Measurements from ENCODE around the gene AK4. TPM values are rescaled to one million over a fixed set of nuclear protein-coding genes. Genes with fewer than 3 reads are reported as not detected.
"Not testable (repeated sequence)": the region's sequence is repeated elsewhere in the genome, so short reads cannot be mapped to it uniquely, and the experiment has no call there.

Gene AK4
- total and polyA plus RNA-seq, 2 donors: 5.9 to 11.5 TPM

DNA sequence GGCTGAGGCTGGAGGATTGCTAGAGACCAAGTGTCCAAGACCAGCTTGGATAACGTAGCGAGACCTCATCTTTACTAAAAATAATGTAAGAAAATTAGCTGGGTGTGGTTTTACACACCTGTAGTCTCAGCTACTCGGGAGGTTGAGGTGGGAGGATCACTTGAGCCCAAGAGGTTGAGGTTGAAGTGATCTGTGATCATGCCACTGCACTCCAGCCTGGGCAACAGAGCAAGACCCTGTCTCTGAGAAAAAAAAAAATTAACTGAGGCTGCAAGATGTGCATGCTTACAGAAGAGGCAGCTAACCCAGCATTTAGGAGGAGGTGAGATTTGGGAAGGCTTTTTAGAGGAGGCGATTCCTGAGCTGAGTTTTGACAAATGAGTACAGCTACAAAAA lies 9.5 kb downstream of the AK4 start:
- no peak for DNase-seq (ENCODE audit: low read depth in 6 of 9, low spot score in 9 of 9)
- Histone ChIP-seq H3K4me3 (ENCODE audit: low read length in 2 of 2) (no peak overlapping the region), H3K9me3 (ENCODE audit: control insufficient read depth in 2 of 2, insufficient read depth in 1 of 2, low read length in 1 of 2) (no peaks in the 10 kb centered on the region), H3K4me1 (ENCODE audit: control insufficient read depth in 2 of 2, insufficient read depth in 2 of 2, low read length in 2 of 2) (no peaks in the 10 kb centered on the region), H3K27ac (ENCODE audit: low read depth in 1 of 2, low read length in 1 of 2) (no peak overlapping the region), H3K27me3 (ENCODE audit: control insufficient read depth in 2 of 2, insufficient read depth in 1 of 2, low read length in 1 of 2) (no peaks in the 10 kb centered on the region), H3K36me3 (ENCODE audit: control insufficient read depth in 2 of 2, insufficient read depth in 2 of 2, low read length in 1 of 2) (no peaks in the 10 kb centered on the region)
- WGBS: 93% methylated on average over 4 of the region's 4 CpGs

GRCh38 chr1:65159291-65159688 lies 11.3 kb downstream of the AK4 start:
- not testable (repeated sequence) for H3K36me3 ChIP-seq (ENCODE audit: control insufficient read depth in 2 of 2, insufficient read depth in 2 of 2, low read length in 1 of 2); H3K27me3 ChIP-seq (ENCODE audit: control insufficient read depth in 2 of 2, insufficient read depth in 1 of 2, low read length in 1 of 2); H3K27ac ChIP-seq (ENCODE audit: low read depth in 1 of 2, low read length in 1 of 2); H3K4me3 ChIP-seq (ENCODE audit: low read length in 2 of 2); H3K4me1 ChIP-seq (ENCODE audit: control insufficient read depth in 2 of 2, insufficient read depth in 2 of 2, low read length in 2 of 2); H3K9me3 ChIP-seq (ENCODE audit: control insufficient read depth in 2 of 2, insufficient read depth in 1 of 2, low read length in 1 of 2); DNase-seq (ENCODE audit: low read depth in 6 of 9, low spot score in 9 of 9)
- WGBS: 96% methylated on average over 4 of the region's 4 CpGs

GRCh38 chr1:65159801-65160523 lies 12.0 kb downstream of the AK4 start:
- no peak overlapping the region for H3K27ac ChIP-seq (ENCODE audit: low read depth in 1 of 2, low read length in 1 of 2)
- no peak for DNase-seq (ENCODE audit: low read depth in 6 of 9, low spot score in 9 of 9)
- no peaks in the 10 kb centered on the region for H3K4me1 ChIP-seq (ENCODE audit: control insufficient read depth in 2 of 2, insufficient read depth in 2 of 2, low read length in 2 of 2)
- 98% methylated on average over 9 of the region's 9 CpGs for WGBS
- H3K27me3 ChIP-seq (ENCODE audit: control insufficient read depth in 2 of 2, insufficient read depth in 1 of 2, low read length in 1 of 2): no peaks in the 10 kb centered on the region
- no peaks in the 10 kb centered on the region for H3K9me3 ChIP-seq (ENCODE audit: control insufficient read depth in 2 of 2, insufficient read depth in 1 of 2, low read length in 1 of 2)
- H3K4me3 ChIP-seq (ENCODE audit: low read length in 2 of 2): no peak overlapping the region
- no peaks in the 10 kb centered on the region for H3K36me3 ChIP-seq (ENCODE audit: control insufficient read depth in 2 of 2, insufficient read depth in 2 of 2, low read length in 1 of 2)

- 69% methylated on average over 11 of the region's 11 CpGs for WGBS
- peak overlapping the region in 1 of 2 donors; percentile 42 for H3K27ac ChIP-seq (ENCODE audit: low read depth in 1 of 2, low read length in 1 of 2)
Observed at GRCh38 chr1:65163201-65163805, 15.3 kb downstream of the AK4 start.

GRCh38 chr1:65164101-65164500 lies 16.1 kb downstream of the AK4 start:
- H3K27me3 ChIP-seq (ENCODE audit: control insufficient read depth in 2 of 2, insufficient read depth in 1 of 2, low read length in 1 of 2); H3K9me3 ChIP-seq (ENCODE audit: control insufficient read depth in 2 of 2, insufficient read depth in 1 of 2, low read length in 1 of 2); DNase-seq (ENCODE audit: low read depth in 6 of 9, low spot score in 9 of 9); H3K36me3 ChIP-seq (ENCODE audit: control insufficient read depth in 2 of 2, insufficient read depth in 2 of 2, low read length in 1 of 2); H3K27ac ChIP-seq (ENCODE audit: low read depth in 1 of 2, low read length in 1 of 2); H3K4me1 ChIP-seq (ENCODE audit: control insufficient read depth in 2 of 2, insufficient read depth in 2 of 2, low read length in 2 of 2); H3K4me3 ChIP-seq (ENCODE audit: low read length in 2 of 2): not testable (repeated sequence)
- WGBS: 98% methylated on average over 3 of the region's 3 CpGs

More at GRCh38 chr1:65163201-65163805, 15.3 kb downstream of the AK4 start:
- no peaks in the 10 kb centered on the region for H3K9me3 ChIP-seq (ENCODE audit: control insufficient read depth in 2 of 2, insufficient read depth in 1 of 2, low read length in 1 of 2)
- DNase-seq (ENCODE audit: low read depth in 6 of 9, low spot score in 9 of 9): no peak
- H3K36me3 ChIP-seq (ENCODE audit: control insufficient read depth in 2 of 2, insufficient read depth in 2 of 2, low read length in 1 of 2): no peaks in the 10 kb centered on the region
- no peaks in the 10 kb centered on the region for H3K27me3 ChIP-seq (ENCODE audit: control insufficient read depth in 2 of 2, insufficient read depth in 1 of 2, low read length in 1 of 2)
- H3K4me3 ChIP-seq (ENCODE audit: low read length in 2 of 2): no peak overlapping the region
- no peaks in the 10 kb centered on the region for H3K4me1 ChIP-seq (ENCODE audit: control insufficient read depth in 2 of 2, insufficient read depth in 2 of 2, low read length in 2 of 2)

DNA sequence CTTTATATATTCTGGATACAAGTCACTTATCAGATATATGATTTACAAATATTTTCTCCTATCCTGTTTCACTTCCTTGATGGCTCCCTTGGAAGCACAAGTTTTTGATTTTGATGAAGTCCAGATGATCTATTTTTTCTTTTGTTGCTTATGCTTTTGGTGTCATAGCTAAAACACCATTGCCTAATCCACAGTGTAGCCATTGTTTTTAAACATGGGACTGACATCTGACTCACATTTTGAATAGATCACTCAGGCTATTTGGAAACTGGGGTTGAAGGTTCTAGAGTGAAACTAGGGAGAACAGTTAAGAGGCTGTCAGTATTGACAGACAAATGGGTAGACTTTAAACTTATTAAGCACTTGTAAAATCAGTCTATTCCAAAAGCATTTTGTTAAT lies 16.6 kb downstream of the AK4 start:
- Histone ChIP-seq H3K27ac (ENCODE audit: low read depth in 1 of 2, low read length in 1 of 2) (no peak overlapping the region), H3K4me1 (ENCODE audit: control insufficient read depth in 2 of 2, insufficient read depth in 2 of 2, low read length in 2 of 2) (no peaks in the 10 kb centered on the region), H3K9me3 (ENCODE audit: control insufficient read depth in 2 of 2, insufficient read depth in 1 of 2, low read length in 1 of 2) (no peaks in the 10 kb centered on the region), H3K4me3 (ENCODE audit: low read length in 2 of 2) (no peak overlapping the region), H3K36me3 (ENCODE audit: control insufficient read depth in 2 of 2, insufficient read depth in 2 of 2, low read length in 1 of 2) (no peaks in the 10 kb centered on the region), H3K27me3 (ENCODE audit: control insufficient read depth in 2 of 2, insufficient read depth in 1 of 2, low read length in 1 of 2) (no peaks in the 10 kb centered on the region)
- no peak for DNase-seq (ENCODE audit: low read depth in 6 of 9, low spot score in 9 of 9)

DNA sequence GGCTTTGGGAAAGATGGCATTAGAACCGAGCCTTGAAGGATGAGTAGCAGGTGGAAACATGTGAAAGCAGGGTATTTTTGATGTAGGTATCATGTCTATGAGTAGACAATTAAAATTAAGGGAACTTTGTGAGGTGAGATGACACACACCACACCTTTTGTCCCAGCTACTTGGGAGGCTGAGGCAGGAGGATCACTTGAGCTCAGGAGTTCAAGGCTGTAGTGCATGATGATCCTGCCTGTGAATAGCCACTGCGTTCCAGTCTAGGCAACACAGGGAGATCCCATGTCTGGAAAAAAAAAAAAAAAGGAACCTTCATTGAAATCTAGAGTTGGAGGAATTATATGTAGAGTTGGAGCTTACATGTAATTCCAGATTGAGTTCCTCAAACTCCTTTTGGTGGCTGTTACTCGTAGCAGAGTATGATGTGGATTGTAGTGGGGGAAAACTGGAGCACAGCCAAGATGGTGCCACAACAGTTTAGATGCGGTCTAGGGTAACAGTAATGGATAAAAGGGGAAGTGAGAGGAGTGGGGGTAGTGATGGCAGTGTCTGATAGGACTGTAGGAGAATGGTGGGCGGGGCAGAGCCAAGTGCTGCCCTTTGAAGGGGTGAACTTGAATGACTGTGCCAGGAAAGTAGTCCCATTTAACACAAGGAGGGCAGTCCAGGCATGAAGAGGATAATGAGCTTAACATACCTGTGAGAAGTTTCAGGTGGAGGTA lies 17.4 kb downstream of the AK4 start:
- Histone ChIP-seq H3K4me3 (ENCODE audit: low read length in 2 of 2) (no peak overlapping the region), H3K27ac (ENCODE audit: low read depth in 1 of 2, low read length in 1 of 2) (no peak overlapping the region), H3K9me3 (ENCODE audit: control insufficient read depth in 2 of 2, insufficient read depth in 1 of 2, low read length in 1 of 2) (no peaks in the 10 kb centered on the region), H3K27me3 (ENCODE audit: control insufficient read depth in 2 of 2, insufficient read depth in 1 of 2, low read length in 1 of 2) (no peaks in the 10 kb centered on the region), H3K4me1 (ENCODE audit: control insufficient read depth in 2 of 2, insufficient read depth in 2 of 2, low read length in 2 of 2) (no peaks in the 10 kb centered on the region), H3K36me3 (ENCODE audit: control insufficient read depth in 2 of 2, insufficient read depth in 2 of 2, low read length in 1 of 2) (no peaks in the 10 kb centered on the region)
- WGBS: 68% methylated on average over 5 of the region's 5 CpGs
- no peak for DNase-seq (ENCODE audit: low read depth in 6 of 9, low spot score in 9 of 9)

DNA sequence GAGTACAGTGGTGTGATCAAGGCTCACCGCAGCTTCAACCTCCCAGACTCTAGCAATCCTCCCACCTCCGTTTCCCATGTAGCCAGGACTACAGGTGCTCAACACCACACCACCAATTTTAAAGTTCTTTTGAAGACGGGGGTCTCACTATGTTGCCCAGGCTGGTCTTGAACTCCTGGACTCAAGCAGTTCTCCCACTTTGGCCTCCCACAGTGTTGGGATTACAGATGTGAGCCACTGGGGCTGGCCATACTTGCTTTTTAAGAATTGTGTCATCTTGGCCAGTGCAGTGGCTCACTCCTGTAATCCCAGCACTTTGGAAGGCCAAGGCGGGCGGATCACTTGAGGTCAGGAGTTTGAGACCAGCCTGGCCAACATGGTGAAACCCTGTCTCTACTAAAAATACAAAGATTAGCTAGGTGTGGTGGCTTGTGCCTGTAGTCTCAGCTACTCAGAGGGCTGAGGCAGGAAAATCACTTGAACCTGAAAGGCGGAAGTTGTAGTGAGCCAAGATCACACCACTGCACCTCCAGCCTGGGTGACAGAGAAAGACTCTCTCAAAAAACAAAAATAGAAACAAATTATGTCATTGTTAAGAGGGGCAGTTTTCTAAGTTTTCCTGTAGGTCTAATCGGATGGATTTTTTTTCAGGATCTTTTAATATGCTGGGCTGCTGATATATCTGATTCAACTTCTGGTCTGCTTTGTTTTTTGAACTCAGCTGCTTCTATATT lies 18.7 kb downstream of the AK4 start:
- Histone ChIP-seq H3K4me1 (ENCODE audit: control insufficient read depth in 2 of 2, insufficient read depth in 2 of 2, low read length in 2 of 2) (no peaks in the 10 kb centered on the region), H3K9me3 (ENCODE audit: control insufficient read depth in 2 of 2, insufficient read depth in 1 of 2, low read length in 1 of 2) (no peaks in the 10 kb centered on the region), H3K36me3 (ENCODE audit: control insufficient read depth in 2 of 2, insufficient read depth in 2 of 2, low read length in 1 of 2) (no peaks in the 10 kb centered on the region), H3K27ac (ENCODE audit: low read depth in 1 of 2, low read length in 1 of 2) (no peak overlapping the region), H3K27me3 (ENCODE audit: control insufficient read depth in 2 of 2, insufficient read depth in 1 of 2, low read length in 1 of 2) (no peaks in the 10 kb centered on the region), H3K4me3 (ENCODE audit: low read length in 2 of 2) (no peak overlapping the region)
- DNase-seq (ENCODE audit: low read depth in 6 of 9, low spot score in 9 of 9): no peak
- WGBS: 94% methylated on average over 7 of the region's 7 CpGs
